Retina (tissue), 1 donor: ENCODE data around the gene ABCA10.
"Not testable (repeated sequence)": the region's sequence is repeated elsewhere in the genome, so short reads cannot be mapped to it uniquely, and the experiment has no call there.

ENCODE experiments used
- DNase-seq: peaks from one replicate; pipeline ENCODE4 v3.0.0-alpha.2; 2016

Gene ABCA10

DNA sequence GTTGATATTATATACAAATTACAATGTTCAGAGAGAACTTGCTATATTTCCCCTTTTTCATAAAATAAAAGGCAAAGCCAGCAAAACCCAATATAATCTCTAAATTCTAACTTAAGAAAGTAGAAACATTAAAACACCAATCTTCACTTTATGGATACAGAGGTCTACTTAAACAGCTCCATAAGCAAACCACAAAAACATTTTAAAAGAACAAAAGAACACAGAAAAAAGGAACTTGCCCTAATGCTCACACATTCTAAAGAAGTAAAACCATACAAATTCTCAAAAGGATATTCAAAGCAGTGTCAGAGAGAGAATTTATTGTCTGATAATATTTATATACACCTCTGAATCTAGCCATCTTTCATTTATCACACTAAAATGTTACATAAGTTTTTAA is 606 bp downstream of the ABCA10 start:
- DNase-seq: no peak

DNA sequence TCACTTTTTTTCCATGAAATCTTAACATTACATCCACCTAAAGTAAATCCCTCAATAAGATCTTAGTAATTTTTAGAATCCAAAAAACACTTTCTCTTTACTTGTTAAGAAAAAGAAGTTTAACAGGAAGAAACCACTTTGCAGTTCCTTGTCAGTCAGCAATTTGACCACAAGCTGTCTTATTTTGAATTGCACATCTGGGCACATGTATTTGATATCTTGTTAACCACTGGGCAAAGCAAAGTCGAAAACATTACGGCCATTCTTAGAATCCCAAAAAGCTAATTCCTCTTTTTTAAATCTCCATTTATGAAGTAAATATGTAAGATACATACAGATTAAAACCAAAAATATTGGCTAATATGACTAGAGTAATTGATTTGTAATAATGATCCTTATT is 1.1 kb downstream of the ABCA10 start:
- no peak for DNase-seq

DNA sequence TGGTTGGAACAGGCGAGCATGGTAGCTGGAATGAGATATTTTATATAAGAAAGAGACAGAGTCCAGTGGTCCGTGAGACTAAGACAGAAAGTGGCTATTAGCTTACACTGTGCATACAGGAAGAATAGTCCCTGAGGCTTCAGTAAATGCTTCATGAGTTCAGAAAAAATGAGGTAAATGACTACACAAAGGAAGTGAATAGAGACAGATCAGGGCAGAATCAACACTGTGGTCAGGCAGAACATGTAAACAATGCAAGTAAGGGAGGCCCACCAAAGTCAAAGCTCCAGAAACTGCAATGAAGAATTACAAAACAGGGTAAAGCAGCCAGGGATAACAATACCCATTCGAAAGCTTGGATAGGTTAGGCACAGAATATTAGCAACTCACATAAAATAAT is 4.8 kb downstream of the ABCA10 start:
- DNase-seq: peak; percentile 20

DNA sequence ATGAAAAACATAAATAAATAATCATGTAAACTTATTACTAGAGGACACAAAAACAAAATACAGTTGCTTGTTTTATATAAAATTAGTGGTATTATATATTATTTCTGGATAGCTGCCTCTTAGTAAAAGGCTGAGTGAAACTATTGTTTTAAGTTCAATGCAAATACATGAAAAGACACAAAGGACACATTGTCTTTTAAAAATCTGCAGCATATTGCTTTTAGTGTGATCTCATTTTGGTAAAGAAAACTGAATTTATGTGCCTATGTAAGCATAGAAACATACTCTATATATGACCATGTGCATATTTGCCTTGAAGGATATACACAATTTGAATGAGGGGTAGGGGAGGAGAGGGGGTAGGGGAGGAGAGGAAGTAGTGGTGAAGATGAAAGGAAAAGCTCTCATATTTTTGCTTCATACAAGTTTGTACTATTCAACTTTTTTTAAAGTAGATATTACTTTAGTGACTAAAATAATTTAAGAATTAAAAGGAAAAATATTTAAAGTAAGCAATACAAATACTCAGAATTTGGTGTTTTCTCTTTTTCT is 5.8 kb downstream of the ABCA10 start:
- DNase-seq: no peak

DNA sequence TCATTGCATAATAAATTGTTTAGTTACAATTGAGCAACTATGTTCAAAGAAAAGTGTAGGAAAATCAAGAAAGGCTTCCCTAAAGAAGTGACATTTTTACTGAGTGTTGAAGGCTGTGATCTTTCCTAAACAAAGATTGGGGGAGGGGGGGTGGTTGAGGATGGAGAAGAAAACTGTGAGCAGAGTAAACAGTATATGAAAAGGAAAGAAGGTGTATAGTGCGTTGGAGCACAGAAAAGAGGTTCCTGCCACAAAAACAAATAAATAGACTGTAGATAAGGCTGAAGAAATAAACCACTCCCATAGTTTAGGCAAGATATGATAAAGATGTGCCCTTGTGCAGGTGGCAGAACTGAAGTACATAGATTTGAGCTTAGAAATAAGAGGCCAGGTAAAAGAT is 8.5 kb downstream of the ABCA10 start:
- DNase-seq: no peak

DNA sequence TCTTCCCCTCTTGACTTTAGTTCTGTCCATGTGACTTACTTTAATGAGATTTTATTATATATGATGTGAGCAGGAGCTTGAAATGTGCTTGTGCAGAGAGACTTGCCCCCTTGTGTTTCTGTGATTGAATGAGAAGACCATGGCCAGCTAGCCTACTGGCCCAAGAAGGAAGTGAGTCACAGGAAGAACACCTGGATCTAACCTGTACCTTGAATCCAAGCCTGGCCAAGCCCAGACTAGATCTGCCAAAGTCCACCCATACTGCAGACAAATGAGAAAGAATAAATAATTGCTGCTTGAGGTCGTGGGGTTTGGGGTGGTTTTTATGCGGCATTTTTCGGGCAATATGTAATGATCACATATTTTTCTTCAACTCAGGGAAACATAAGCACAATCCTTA is 9.6 kb downstream of the ABCA10 start:
- no peak for DNase-seq

DNA sequence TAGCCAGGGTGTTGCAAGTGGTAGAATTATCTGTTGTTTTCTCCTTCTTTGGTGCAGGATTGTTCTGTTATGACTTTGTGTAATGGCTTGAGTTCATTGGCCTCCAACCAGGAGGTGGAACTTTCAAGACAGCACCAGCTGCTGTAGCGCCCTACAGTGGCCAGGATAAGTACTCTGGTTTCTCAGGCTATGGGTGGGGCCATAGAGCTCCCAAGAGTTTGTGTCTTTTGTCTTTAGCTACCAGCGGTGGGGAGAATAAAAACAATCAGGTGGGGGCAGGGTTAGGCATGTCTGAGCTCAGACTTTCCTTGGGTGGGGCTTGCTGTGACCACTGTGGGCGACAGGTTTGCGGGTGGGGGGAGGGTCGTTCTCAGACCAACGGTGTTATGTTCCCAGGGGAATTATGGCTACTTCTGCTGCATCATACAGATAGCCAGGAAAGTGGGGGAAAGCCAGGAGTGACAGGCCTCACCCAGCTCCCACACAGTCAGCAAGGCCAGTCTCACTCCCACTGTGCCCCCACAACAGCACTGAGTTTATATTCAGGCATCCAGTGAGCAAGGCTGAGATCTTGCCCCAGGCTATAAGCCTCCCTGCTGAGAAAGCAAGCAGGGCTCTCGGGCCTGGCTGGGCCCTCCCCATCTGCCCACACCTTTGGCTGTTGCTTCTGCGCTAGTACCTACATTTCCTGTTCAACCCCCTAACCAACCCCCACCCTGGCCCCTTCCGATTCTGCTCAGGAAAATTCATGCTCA is 15.4 kb downstream of the ABCA10 start:
- DNase-seq: no peak

DNA sequence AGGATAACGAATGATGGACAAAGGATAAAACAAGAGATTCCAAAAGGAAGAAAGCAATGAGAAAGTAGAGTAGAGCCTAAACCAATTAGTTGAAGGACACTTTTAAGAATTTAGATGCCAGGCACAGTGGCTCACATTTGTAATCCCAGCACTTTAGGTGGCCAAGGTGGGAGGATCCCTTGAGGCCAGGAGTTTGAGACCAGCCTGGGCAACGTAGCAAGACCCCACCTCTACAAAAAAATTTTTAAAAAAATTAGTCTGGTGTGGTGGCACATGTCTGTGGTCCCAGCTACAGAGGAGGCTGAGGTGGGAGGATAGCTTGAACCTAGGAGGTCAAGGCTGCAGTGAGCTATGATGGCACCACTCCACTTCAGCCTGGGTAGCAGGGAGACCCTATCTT is 20.0 kb downstream of the ABCA10 start:
- DNase-seq: no peak

DNA sequence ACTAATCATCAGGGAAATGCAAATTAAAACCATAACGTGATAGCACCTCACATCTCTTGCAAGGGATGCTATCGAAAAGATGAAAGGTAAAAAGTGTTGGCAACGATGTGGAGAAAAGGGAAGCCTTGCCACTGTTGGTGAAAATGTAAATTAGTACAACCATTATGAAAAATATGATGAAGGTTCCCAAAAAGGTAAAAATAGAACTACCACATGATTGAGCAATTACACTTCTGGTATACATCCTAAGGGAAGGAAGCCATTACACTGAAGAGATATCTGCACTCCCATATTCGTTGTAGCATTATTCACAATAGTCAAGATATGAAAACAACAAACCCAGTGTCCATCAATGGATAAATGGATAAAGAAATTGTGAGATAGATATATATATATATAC is 21.5 kb downstream of the ABCA10 start:
- no peak for DNase-seq

DNA sequence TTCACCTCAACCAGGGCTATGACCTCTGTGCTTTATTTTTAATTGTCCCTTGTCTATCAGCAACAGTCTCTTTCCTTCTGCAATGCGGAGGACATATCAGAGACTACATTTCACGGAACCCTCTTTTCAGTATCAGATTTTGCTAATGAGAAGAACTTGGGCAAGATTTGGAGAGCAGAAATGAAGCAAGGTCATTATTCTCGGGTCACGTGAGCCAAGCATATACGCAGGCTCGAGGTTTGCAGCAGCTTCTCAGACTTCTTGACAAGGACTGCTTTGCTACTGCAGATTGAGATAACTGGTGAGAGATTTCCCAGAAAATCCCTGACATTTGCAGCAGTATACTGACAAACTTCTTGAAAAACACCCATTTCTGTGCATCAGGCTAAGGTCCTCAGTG is 30.4 kb downstream of the ABCA10 start:
- no peak for DNase-seq

DNA sequence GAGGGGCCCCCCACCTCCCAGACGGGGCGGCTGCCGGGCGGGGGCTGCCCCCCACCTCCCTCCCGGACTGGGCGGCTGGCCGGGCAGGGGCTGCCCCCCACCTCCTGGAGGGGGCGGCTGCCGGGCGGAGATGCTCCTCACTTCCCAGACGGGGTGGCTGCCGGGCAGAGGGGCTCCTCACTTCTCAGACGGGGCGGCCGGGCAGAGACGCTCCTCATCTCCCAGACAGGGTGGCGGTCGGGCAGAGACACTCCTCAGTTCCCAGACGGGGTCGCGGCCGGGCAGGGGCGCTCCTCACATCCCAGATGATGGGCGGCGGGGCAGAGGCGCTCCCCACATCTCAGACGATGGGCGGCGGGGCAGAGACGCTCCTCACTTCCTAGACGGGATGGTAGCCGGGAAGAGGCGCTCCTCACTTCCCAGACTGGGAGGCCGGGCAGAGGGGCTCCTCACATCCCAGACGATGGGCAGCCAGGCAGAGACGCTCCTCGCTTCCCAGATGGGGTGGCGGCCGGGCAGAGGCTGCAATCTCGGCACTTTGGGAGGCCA is 32.4 kb downstream of the ABCA10 start:
- DNase-seq: not testable (repeated sequence)

DNA sequence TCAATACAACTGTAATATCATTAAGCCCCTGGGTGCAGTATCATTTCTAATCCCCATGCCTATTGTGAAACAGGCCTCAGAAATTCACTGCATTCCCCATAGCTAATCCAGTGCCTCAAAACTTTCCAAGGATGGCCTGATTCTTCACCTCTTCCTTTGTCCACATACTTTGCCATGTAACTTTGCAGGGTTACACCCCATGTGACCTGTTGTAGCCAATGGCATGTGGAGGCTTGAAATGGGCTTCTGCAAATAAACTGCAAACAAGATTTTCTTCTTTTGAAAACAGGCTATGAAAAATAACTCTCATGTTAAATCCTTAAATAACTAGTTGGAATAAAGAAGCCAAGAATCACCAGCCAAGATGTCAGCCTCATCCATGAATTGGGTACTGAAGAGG is 35.9 kb downstream of the ABCA10 start:
- DNase-seq: no peak

DNA sequence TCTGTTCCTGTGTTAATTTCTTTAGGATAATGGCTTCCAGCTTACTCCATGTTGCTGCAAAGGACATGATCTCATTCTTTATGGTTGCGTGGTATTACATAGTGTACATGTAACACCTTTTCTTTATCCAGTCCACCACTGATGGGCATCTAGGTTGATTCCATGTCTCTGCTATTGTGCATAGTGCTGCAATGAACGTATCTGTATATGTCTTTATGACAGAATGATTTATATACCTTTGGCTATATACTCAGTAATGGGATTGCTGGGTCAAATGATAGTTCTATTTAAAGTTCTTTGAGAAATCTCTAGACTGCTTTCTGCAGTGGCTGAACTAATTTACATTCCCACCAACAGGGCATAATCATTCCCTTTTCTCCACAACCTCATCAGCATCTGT is 39.8 kb downstream of the ABCA10 start:
- DNase-seq: no peak

DNA sequence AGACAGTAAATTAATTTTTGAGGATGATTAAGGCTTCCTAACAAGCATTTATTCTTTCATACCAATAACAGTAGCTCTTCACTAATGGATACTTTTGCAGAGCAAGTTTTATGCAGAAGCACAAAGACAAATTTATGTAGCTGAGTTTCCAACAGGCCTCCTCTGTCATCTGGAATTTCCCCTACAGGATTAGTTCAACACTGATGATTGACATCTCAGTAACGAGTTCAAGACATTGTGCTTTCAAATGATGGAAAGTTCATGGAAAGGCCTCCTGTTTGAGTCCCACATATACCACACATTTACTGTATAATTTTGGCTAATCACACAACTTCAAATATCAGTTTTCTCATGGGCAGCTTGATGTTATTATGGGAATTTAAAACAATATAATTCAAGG is 40.6 kb downstream of the ABCA10 start:
- DNase-seq: no peak

DNA sequence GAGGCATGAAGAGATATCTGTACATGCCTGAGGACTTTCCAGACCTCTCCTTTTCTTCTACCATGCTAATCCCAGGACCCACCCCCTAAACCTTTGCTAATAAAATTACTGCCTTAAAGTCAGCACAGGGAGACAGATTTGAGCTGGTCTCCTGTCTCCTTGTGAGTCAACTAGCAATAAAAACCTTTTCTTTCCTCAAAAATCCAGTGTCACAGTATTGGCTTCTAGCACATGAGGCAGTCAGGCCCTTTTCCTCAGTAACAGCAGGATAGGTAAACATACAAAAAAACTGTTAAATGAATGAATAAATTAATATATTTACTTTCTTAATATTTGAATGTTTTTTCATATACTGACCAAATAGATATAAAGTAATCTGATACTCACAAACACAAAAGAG is 41.3 kb downstream of the ABCA10 start:
- DNase-seq: no peak

DNA sequence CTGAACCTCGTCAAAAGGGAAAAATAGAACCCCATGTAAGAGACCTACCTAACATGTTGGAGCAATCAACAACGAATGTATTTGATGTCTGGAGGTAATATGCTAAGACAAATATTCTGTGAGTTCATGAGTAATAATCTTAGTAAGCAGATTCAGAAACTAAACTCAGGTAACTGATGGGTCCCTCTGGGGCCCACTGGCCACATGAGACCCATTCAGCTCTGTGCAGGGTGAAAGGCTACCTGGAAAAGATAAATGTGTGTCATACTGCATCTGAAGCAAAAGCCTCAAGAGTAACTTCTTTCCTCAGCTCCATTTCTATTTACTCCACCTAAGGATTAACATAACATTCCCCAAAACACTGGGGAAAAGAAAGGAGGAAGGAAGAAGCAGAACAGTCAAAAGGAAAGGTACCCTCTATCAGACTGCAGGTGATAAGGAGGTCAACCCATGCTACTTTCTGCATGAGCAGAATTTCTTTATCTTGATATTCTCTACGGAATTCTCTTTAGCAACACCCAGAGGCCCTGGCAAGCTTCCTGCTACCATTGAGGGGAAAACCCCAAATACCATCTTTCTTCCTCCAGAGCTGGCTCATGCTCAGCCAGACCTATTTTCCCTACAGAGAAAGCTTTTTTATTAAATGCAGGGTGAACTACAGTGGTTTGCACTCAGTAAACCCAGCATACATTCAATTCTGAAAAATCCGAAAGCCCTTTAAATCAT is 49.2 kb downstream of the ABCA10 start:
- DNase-seq: no peak

DNA sequence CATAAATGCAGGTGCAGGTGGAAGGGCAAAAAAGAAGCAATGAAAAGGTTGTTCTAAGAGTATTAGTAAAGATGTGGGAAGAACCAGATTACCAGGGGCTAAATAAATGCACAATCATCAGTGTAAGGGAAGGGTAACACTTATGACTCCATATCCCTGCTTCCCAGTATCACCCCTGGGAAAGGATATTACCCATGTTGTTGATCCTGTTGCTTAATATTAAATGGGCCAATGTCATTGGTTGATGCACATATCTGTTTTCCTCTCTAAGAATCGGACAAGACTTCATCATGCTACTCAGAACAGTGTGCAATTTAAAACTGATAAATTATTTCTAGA is 52.2 kb downstream of the ABCA10 start:
- no peak for DNase-seq

DNA sequence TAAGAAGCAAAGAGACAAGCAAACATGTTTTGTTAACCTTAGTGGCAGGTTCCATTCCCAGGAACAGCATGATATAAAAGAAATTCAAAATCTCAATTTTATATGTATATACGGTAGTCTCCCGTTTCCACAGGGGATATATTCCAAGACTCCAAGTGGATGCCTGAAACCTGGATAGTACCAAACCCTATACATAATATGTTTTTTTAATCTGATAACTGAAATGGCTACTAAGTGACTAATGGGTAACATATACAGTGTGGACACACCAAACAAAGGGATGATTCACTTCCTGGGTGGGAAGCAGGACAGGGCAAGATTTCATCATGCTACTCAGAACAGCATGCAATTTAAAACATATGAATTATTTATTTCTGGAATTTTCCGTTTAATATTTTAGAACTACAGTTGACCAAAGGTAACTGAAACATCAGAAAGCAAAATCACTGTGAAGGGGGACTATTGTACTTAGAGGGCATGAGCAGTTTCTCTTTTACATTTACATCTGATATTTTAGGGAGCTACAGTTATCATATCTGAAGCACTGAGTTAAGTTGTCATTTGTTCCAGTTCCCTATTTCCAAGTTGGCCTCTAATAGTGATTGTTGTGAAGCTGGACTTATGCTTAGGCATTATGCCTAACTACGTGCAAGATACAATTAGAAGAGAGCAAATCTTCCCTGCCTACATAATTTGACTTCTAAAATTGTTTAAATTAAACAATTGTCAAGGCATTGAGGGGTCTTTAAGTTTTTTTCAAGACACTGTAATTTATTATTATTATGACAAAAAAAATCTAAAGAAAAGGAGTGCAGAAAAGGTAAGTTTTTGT is 52.8 kb downstream of the ABCA10 start:
- DNase-seq: no peak

DNA sequence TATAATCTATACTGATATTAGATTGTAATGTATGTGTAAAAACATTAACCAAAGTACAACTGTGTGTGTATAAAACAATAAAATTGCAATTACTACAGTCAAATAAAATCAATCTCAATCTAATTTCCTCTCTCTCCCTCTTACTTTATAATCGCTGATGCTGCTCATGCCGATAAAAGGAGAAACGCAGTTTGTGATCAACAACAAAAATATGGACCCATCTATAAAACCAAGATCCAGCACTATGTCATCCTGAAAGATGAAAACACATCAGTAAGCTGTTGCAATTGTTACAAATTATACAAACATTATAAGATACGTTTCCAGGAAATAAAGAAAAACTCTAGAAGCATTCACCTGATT is 53.4 kb downstream of the ABCA10 start:
- DNase-seq: no peak

DNA sequence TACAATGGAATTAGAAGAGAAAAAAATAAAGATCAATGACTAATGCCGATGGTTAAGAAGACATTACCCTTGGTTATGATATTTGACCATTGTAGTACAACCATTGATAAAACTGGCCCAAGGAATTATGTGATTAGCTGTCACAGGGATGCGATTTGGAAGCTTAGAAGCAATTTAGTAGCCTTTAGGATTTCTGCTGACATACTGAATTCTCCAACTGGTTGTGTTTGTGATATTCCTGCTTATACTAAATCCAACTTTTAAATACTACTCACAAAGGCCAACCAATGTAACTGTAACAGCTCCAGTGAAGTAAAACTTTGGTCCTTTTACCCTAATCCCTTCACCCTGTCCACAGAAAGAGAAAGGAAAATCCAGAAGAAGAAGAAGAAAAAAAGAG is 55.5 kb downstream of the ABCA10 start:
- no peak for DNase-seq

DNA sequence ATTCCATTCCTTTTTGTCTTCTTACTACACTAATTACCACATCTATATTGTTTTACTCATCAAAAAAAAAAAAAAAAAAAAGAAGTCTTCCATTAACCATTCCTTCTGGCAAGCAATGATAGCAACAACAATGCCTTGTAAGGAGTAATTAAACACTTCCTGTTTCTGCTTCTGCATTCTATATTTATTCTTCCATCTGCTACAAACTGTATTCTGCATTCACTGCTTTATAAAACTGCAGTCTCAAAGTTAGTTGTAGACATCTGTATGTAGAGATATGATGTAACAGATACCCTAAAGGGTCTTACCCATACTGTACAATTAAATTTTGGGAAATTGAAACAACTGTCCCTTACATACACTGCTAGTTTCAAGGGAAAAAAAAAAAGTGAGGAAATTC is 58.2 kb downstream of the ABCA10 start:
- DNase-seq: no peak

DNA sequence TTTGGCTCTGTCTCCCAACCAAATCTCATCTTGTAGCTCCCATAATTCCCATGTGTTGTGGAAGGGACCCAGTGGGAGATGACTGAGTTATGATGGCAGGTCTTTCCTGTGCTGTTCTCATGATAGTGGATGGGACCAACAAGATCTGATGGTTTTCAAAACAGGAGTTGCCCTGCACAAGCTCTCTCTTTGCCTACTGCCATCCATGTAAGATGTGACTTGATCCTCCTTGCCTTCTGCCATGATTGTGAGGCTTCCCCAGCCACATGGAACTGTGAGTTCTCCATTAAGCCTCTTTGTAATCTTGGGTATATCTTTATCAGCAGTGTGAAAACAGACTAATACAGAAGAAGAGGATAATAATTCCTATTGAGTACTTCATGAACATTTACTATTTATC is 60.0 kb downstream of the ABCA10 start:
- not testable (repeated sequence) for DNase-seq

DNA sequence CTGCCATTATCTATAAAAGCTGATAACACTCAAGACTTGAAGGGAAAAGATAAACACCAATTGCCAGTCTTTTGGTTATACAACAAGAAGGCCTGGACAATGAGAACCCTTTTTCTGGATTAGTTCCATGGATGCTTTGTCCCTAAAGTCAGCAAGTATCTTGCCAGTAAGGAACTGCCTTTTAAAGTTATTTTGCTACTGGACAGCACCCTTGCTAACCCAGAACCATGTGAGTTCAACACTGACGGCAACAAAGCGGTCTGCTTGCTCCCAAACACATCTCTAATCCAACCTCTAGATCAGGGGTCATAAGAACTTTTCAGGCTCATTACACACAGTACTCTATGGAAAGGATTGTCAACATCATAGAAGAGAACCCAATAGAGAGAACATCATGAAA is 61.7 kb downstream of the ABCA10 start:
- DNase-seq: no peak
